CD4-positive, alpha-beta T cell treated with Interleukin-17A for 4 hours (primary cell): ENCODE measurements around the gene TMEM87B.
A peak's percentile ranks its signal among the peaks of the same experiment; 100 is the strongest.

Source experiments
- DNase-seq: peaks from one replicate; pipeline ENCODE4 v3.0.0-alpha.2; 2020; ENCODE audit warnings: mixed read lengths

TMEM87B gene

DNA sequence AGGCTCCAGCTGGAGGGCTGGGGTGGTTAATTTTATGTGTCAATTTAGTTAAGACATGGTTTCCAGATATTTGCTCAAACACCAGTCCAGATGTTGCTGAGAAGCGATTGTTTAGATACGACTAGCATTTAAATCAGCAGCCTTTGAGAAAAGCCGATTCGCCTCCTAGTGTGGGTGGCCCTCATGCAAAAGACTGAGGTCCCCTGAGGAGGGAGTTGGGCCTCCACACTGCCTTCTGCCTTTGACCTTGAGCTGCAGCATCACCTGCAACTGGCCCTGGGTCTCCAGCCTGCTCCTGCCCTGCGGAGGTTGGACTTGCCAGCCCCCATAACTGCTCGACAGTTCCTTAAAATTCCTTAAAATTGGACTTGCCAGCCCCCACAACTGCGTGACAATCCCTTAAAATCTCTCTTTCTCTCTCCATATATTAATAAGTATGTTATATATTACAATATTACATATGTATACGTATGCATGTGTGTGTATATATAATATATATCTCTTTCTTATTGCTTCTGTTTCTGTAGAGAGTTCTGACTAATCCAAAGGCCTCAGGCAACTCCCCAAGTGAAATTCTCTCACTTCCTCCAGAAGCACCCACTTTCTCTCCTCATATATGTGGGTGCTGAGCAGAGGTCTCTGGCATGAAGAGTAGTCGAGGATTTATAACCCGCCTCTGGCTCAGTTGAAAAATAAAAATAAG lies 97.6 kb downstream of the TMEM87B start:
- no peak for DNase-seq

DNA sequence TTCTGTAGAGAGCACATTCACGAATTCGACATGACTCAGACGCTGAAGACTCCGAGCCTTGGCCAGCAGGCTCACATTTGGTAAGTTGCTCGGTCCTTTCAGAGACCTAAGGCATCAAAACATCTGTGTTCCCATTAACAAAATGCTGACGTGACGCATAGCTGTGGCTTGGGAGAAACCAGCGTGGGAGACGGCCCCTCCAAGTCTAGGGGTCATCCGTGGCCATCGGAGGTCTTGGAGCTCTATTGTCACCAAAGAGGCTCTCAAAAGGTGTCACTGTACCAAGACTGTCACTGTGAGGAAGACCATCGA lies 98.1 kb downstream of the TMEM87B start:
- no peak for DNase-seq

DNA sequence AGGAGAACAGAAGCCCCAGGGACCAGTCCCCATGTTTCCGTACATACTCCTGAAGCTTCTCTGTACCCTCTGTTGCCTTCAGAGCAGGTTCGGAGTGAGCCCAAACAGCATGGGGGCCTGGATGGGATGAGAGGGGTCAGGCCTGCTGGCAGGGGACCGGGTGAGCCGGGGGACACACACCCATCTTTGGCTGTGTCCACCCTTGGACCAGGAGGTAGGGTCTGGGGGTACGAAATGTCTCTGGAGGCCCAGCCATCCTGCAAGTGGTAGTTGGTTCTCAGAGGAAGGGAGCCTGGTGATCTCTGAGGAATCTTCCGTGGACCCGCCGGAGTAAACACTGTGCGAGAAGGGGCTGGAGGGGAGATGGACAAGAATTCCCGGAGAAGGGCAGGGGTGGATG lies 98.4 kb downstream of the TMEM87B start:
- DNase-seq, result no peak

DNA sequence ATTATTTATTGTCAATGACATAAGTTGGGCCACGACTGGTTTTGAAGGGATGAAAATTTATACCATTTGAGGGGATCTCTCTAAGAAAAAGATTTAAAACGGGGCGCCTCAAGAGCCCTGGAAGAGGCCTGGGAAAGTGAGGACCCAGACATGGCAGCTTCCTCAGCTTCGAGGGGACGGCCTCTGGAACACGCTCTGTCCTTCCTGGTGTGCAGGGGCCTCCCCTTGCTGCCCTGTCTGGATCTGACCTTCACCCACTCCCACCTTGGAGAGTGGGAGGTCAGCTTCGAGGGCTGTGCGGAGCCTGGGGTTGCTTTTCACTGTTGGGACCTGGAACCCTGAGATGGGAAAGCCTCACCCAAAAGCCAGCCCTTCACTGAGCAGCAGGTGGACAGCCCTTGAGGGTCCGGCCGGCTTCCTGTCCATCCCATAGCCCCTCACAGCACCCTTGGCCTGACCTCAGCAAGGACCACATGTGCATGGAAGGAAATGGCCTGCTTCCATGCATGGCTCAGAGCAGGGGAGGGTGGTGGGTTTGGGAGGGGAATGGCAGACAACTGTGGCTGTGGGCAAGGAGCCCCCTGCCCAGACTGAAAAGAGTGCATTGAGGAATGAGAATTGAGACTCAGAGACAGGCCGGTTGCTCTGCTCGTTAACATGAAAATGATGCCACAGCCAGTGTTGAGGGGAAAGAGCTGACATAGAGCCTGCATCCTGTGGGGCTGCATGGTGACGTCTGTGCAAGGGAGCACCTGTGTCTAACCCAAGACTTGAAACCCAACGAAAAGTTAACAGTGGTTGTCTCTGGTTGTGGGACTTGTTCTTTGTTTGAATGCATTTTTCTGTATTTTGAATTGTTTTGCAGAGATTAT lies 99.4 kb downstream of the TMEM87B start:
- peak; percentile 62 for DNase-seq

DNA sequence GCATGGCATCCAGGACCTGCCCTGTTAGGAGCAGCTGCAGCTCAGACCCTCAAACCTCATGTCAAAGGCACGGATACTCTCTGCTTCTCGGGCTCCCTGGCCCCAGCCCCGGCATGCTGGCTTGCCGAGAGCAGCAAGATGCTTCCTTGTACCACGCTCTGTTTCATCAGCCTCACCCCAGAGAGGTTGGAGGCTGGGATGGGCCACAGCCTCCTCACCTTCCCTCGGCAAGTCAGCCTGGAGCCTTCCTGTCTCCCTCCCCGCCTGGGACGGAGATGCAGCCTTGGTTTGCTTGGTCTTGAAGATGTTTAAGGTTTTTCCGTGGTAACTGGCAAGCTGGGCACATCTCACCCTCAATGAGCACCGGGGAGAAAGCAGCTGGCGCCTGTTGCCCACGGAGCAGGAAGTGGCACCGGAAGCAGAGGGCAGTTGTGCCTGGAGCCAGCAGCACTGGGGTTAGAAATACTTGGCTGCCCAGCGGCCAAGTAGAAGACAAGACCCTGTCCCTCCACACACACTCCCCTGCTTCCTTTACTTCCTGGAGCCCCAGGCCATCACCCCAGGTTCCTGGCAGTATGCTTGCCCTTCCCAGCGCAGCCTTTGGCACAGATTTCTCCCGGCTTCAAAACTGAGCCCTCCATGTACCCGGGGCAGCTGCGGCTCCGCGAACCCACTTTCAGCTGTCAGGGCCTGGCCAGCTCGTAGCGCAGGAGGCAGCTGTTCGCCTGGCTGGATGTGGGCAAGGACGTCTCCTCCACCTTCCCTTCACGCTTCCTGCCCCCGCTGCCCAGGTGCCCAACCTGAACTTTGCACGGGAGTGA lies 100.5 kb downstream of the TMEM87B start:
- peak; percentile 67 for DNase-seq

DNA sequence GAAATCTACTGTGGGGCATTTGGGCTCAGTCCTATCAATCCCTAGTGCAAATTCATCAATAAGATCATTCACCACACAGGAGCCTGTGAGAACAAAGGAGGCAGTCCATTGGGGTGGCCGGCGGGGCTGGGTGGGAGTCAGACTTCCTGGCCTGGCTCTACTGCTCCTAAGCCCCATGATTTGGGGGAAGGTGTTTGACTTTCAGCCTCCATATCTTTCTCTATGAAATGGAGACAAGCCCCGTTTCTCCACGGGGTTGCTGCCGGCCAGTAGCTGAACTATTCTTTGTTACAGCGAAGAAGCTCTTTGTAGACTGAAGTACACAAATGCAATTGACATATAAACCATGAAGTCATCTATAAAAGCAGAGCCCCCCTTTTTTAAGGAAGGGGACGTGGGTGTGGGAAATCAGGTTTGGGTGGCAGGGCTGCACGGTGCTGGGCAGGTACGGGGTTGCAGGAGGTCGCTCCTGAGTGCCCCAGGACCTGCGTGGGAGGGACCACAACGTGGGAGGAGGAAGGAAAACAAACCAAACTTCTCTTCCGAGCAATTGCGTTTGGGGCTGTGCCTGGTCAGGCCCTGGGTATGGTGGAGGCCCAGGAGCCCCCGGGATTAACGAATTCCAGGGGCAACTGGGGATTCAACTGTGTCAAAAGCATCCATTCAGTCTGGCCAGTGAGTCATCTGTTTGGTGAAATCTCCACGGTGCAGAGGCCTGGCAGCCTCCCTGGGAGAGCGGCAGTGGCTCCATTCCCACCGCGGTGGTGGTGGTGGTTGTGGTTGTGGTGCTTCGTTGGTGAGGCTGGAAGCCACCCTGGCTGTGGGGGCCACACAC lies 101.3 kb downstream of the TMEM87B start:
- DNase-seq, result peak; percentile 67

DNA sequence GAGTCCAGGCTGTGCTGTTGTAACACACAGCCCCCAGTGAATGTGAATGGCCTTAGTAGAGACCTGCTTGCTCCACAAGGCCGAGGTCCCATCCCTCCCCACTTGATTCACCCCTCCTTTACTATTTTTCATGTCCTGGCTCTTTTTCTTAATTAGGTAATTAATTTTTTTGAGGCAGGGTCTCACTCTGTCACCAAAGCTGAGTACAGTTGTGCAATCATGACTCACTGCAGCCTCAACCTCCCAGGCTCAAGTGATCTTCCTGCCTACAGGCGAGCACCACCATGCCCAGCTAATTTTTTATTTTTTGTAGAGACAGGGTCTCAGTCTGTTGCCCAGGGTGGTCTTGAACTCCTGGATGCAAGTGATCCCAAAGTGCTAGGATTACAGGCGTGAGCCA lies 102.4 kb downstream of the TMEM87B start:
- DNase-seq, result no peak

DNA sequence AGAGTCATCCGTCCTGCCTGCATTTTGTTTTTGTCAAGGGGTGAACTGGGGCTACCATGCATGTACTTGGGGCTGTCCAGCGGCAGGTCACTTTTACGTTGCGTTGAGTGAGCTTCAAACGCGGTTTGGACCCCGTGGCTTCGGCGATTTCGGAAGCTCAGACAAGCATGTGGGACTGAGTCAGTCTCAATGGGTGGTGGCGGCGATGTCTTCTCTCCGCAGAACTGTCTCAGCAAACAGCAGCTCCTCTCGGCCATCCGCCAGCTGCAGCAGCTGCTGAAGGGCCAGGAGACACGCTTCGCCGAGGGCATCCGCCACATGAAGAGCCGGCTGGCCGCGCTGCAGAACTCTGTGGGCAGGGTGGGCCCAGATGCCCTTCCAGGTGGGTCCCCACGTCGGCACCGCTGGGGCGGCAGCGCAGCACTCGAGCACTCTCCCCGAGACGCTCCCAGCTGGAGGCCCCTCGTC lies 104.4 kb downstream of the TMEM87B start:
- DNase-seq, result no peak

DNA sequence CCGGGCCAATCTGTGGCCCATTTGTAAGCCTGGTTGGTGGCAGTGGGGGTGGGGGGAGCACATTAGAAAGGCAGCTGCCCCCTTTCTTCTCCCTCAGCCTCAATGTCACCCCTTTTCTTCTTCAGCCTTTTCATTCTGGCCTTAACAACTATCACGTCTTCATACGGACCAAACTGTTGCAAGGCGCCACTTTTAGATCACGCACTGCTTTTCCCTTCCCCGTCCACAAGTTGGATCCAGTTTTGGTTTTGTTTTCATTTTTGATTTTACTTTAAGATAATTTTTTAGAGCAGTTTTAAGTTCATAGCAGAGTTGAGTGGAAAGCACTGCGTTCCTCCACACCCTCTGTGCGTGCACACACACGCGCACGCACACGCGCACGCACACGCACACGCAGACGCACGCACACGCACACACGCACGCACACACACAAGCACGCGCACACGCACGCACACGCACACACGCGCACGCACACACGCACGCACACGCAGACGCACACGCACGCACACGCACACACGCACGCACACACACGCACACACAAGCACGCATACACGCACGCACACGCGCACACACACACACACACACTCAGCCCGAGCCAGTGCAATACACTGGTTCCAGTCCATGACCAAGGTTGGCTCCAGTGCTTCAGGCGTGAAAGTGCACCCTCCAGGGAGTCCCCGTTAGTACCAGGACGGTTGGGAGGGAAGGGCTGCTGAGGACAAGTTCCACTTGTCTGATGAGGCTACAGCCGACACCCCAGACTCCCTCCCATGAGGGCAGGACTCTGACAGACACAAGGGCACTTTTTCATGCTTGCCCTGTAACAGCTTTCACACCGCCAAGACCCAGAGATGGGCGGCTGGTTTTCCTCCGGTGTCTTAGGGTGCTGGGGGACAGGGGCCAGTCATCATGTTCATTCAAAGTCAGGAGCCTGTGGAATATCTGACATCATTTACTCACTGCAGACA lies 105.5 kb downstream of the TMEM87B start:
- no peak for DNase-seq

DNA sequence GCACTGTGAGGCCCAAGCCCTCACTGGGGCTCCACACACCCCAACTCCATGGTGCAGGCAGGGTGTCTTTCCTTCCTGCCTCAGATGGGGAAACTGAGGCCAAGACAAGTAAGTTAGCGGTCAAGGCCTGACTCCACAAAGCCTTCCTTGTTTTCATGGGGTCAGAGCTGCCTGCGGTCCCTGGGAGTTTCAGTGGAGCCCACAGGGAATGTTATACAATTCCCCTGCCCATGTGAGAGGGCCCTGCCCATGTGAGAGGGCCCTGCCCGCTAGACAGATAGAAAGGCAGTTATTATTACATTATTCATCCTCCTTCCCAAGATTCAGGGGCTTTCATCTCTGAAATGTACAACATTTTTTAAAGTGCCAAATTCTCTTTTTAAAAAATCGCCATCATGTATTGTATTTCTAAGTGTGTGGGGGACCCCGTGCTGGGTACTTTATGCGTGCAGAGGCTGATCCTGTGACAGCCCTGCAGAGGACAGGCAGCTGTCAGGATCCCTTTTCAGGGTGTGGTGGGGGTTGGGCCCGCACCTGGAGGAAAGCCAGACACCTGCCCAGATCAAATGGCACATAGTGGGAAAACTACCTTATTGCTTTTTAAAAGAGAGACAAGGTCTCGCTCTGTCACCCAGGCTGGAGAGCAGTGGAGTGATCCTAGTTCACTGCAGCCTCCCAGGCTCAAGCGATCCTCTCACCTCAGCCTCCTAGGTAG lies 106.5 kb downstream of the TMEM87B start:
- no peak for DNase-seq

DNA sequence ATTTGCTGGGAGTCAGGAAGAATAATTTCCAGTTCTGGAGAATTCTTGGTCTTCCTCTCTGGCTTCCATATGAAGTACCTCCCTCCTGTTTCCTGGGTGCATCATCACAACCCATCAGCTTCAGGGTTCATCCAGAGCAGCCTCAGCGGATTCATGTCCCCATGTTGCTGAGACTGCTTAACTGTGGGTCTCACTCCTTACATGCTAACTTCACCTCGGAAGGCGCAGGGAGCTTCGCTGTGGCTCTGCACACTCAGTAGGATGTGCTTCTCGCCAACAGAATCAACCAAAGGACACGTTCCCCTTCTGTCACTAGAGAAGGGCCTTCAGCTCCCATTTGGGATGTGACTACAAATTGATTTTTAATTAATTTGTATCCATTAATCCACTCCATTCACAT lies 107.3 kb downstream of the TMEM87B start:
- no peak for DNase-seq

DNA sequence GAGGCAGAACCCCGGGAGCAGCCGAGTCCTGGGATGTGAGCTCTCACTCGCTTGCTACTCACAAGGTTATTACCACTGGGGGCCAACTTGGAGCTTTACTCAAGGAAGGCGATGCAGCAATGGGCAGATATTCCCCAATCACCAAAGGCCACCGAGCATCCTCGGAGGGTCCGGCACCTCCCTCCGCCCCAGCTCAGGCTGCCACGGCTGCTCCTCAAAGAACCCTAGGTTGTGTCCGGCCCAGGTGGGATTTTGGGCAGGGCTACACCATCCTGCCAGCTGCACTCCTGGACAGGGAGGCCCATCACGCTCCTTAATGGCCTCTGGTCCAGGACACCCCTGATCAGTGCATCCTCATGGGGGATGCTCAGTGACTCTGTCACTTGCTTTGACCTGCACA lies 107.9 kb downstream of the TMEM87B start:
- no peak for DNase-seq

DNA sequence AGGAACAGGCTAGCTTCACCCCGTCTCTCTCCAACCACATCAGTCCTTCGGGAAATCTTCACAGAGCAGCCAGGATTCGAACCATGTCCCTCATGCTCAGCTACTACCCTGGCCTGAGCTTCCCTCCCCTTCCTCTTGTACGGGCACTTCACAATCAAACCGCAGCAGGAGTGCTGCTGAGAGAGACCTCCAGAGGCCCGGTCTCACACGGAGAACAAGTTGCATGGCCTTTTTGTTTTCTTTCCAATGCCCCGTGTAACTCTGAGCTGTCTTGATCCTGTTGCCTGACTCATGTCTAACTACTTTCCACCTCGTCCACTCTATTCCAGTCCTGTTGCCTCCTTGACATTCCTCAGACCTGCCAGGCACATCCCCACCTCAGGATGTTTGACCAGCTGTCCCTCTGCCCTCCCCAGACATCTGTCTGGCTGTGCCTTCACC lies 108.5 kb downstream of the TMEM87B start:
- no peak for DNase-seq

DNA sequence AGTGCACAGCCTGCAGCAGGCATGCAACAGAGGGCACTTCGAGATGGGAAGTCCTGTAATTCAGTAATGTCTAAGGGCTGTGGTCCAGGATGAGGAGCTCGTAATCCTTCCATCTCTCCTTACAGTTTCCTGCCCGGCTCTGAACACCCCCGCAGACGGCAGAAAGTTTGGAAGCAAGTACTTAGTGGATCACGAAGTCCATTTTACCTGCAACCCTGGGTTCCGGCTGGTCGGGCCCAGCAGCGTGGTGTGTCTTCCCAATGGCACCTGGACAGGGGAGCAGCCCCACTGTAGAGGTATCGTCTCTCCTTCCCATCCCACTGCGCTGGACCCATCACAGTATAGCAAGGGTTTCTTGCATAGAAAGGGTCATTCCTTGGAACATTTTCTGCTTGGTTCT lies 109.8 kb downstream of the TMEM87B start:
- DNase-seq, result no peak

DNA sequence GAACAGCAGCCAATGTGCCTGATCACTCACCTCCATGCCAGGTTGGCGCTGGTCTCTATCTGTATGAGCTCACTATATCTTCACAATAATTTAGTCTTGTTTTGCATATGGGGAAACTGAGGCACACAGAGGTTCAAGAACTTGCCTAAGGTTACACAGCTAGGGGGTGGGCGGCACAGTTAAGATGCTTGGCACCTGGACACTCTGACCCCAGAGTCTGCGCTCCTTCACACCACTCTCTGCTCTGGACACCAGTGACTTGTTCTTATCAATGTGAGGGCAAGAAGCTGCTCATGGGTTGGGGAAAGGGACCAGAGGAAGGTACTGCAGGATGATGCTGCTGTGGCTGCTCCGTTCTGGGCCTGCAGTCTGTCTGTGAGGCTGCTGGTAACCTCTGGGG lies 110.2 kb downstream of the TMEM87B start:
- DNase-seq, result no peak

DNA sequence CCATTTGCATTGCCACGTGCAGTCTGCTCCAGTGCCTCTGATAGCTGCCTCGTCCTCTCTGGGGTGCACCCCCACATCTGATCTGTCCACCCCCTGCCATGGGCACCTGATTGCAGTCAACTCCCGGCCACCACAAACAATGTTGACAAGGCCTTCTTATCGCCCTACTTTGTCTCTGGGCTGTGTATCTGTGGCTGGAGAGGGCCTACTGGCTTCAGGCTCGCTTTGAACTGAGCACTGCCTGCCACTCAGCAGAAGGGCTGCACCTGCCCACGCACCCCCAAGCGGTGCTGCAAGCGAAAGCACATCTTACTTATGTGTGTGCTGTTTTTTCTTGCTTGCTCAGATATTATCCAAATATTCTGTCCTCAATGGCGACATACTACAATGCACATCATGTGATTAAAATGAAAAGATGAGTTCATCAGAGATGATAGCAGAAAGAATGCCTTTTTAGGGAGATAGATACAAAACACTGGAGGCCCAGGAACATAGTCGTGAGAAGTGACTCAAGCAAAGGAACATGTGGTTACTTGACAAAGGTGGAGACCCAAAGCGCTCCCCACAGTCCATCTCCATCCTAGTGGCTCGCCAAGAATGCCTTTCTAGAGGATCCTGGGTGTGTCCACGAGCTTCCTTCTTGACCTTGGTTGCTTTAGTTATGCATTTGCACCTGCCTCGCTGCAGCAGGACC lies 111.9 kb downstream of the TMEM87B start:
- peak; percentile 57 for DNase-seq

DNA sequence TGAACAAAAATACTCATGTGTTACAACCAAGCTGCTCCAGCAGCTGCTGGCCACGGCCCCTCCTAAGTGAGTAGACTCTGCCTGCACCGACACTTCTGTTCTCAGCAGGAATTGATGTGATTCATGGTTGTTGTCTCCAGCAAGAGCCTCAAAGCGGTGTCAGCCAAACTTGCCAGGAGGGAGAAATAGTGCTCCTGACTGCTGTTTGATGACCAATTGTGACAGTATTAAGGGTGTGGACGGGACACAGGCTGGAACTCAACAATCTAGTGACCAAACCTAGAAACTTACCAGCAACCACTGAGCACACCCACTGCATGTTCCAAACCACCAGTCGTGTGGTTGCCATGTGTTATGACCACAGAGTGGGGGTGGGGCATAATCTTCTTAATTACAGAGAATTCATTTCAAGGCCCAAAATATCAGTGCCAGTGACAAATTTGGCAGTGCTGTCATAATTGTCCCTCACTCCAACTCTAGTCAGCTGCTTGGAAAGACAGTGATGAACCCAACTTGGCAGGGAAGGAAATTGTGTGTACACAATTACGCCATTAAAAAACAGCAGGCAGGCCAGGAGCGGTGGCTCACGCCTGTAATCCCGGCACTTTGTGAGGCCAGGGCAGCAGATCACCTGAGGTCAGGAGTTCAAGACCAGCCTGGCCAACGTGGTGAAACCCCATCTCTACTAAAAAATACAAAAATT lies 113.5 kb downstream of the TMEM87B start:
- DNase-seq, result no peak
